ENCODE results near the gene ZIC1.

ZIC1 gene

DNA sequence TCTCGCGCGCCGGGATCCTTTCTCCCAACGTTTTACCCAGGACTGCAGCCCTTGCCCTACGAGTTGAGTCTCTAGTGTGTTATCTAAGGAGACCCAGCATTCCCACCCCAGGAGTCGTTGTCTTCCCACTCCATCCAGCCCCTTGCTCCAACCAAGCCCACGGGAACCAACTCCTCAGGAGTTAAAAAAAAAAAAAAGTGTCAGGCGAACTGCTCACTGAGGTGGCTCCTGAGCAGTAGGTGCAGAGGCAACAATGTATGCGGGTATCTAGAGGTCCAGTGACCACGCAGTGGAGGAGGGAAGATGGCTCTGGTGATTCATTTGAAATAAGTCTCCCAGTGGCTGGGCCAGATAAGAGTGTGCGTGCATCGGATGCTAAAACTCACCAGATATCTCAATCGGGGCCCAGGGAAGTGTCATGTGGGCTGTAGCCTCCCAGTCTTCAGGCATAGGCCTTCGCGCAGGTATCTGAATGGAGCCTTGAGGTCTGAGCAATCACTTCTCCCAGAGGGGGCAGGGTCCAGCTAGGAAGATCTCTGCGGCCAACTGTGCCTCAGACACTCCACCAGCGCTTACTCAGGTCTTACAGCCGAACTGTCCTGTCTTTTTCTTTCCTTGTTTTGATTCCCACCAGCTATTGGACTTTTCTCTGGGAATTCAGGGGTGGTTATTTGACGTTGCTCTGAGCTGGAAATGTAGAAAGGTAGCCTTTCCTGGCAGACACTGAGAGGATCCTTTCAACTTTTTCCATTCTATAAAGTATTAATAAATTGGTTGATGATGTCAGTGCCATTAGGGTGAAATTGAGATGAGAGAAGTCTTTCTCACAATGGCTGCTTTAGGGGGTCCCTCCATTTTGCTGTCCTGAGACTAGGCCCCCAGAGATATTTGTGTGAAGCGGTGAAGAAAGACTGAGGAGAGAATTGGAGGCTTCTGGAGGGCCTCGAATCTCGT is 23.8 kb upstream of the ZIC1 start:
- no peak overlapping the region for H3K4me3 ChIP-seq (ENCODE audit: control insufficient read depth, low read depth, low read length)
- TF ChIP-seq, protein P1, sequence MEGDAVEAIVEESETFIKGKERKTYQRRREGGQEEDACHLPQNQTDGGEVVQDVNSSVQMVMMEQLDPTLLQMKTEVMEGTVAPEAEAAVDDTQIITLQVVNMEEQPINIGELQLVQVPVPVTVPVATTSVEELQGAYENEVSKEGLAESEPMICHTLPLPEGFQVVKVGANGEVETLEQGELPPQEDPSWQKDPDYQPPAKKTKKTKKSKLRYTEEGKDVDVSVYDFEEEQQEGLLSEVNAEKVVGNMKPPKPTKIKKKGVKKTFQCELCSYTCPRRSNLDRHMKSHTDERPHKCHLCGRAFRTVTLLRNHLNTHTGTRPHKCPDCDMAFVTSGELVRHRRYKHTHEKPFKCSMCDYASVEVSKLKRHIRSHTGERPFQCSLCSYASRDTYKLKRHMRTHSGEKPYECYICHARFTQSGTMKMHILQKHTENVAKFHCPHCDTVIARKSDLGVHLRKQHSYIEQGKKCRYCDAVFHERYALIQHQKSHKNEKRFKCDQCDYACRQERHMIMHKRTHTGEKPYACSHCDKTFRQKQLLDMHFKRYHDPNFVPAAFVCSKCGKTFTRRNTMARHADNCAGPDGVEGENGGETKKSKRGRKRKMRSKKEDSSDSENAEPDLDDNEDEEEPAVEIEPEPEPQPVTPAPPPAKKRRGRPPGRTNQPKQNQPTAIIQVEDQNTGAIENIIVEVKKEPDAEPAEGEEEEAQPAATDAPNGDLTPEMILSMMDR (IDR thresholded peaks at IDR 0.05; ENCODE audit: control insufficient read depth, insufficient read depth, low read depth, low read length, missing control alignments), result no peak
- no peak for DNase-seq (ENCODE audit: low read depth)

DNA sequence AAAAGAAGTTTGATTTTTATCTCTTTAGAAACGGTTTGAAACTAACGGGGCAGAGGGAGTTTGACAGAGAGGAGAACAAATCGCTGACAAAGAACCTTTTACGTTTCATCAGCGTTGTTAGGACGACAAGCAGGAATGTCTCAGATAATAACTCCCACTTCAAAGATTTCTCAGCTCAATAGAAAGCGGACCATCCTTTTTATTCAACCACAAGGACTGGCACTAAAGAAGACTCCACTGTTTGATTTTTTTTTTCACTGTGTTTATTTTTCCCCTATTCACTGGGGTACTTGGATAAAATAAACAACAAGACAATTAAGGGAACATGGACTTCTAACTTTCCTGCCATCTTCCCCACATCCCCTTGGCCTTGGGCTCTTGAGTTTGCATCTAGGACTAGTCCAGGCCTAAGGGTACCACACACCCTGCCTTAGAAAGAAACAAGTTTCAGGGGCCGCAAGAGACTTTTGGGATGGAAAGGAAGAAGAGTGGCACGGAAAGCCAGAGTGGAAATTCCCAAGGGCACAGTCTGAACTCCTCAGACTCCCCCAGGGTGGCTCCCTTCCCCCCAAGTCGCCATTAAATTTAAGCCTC is 21.8 kb upstream of the ZIC1 start:
- no peak for DNase-seq (ENCODE audit: low read depth)
- no peak overlapping the region for H3K4me3 ChIP-seq (ENCODE audit: control insufficient read depth, low read depth, low read length)
- TF ChIP-seq, protein P1 (IDR thresholded peaks at IDR 0.05; ENCODE audit: control insufficient read depth, insufficient read depth, low read depth, low read length, missing control alignments), result no peak

DNA sequence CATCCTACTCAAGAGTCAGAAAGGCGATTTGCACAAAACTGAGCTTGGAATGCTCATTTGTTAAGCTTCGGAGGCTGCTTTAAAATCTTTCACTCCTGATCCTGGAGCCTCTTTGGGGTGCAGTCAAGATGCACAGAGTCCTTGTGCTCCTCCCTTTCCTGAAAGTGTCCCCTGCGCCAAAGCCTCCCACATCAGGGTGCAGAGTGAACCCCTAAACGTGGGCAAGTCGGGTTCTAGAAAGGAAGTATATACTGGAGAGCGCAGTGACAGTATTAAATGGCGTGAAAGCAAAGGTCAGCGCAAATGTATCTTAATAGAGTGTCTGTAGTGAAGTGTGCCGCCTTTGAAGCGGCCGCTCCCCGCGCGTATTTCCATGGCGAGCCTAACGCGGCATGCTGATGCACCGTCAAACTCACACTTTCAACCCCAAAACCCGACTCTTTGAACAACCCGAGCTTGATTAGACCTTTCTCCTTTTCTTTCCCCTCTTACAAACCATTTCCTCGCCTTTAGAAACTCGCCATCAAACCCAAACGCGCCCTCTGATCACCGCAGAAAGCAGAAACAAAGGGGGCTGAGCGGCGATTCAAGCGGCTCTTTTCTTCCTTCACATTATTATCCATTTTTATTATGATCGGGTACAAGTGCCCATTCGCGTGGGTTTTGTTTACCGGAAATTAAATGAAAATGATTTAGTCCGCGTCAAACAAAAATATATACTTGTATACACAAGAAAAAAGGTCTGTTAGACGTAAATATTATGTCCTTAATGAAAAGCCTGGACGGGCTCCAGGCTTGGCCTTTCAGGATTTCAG is 21.1 kb upstream of the ZIC1 start:
- no peak for DNase-seq (ENCODE audit: low read depth)
- TF ChIP-seq, protein P1 (IDR thresholded peaks at IDR 0.05; ENCODE audit: control insufficient read depth, insufficient read depth, low read depth, low read length, missing control alignments), result no peak
- H3K4me3 ChIP-seq (ENCODE audit: control insufficient read depth, low read depth, low read length), result no peak overlapping the region

DNA sequence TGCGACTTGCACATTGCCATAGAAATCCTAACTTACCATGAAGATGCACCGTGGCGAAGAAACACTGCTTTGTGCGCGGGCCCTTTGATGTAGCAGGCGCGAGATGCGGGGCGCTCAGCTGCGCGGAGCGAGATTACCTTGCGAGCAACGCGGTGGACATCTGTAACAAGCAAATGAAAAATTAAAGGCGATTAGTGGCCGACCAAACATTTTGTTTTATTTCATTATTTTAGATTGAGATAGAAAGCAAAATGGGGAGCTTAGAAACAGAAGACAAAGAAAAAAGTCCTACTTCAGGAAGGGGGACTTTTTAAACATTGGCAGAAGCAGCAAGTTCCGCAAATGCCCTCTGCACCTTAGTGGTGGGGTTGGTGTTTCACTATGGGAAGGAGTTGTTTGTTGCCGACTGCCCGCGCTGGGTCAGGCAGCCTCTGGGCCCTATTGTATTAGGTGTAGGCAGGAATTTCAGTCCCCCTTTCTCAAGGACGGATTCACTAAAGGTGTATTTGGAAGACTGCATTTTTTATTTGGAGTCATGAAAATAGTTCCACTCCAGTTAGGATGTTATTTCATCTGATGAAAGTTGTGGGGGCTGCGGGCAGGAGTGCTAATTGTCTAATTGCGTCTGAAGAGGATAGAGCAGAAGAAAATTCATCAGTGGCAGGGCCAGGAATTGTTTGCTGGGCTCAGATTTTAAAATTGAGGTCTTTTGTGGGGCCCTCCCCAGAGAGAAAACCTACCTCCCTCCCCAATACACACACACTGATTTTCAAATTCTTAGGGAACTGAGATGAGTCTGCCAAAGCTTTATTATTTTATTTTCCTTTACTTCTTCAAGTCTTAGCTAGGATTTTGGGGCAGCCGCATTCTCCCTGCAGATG is 20.2 kb upstream of the ZIC1 start:
- DNase-seq (ENCODE audit: low read depth), result no peak
- TF ChIP-seq, protein P1 (IDR thresholded peaks at IDR 0.05; ENCODE audit: control insufficient read depth, insufficient read depth, low read depth, low read length, missing control alignments), result no peak

DNA sequence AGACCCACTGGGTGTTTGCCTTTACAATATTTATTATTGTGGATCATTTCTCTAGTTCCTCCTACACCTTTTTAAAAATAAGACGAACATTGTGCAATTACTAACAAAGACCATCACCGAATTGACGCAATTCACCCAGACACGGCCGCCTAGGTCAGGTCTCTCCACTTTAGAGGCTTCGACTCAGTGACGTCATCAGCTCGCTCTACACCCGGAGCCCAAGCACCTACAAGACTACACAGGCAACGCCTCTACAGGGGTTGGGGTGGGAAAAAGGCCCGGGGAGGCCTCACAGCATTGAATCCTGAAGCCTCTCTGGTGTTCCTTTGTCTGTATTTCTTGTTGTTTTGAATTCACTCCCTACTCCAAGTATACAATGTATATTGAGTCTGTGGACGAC is 19.4 kb upstream of the ZIC1 start:
- H3K4me3 ChIP-seq (ENCODE audit: control insufficient read depth, low read depth, low read length), result no peak overlapping the region
- no peak for DNase-seq (ENCODE audit: low read depth)
- TF ChIP-seq, protein P1 (IDR thresholded peaks at IDR 0.05; ENCODE audit: control insufficient read depth, insufficient read depth, low read depth, low read length, missing control alignments), result no peak

More for the DNA sequence above, 20.2 kb upstream of the ZIC1 start:
- no peak overlapping the region for H3K4me3 ChIP-seq (ENCODE audit: control insufficient read depth, low read depth, low read length)

All from AG09309 (cell line).